Measurements from ENCODE around the gene CCT2.

The CCT2 gene

GRCh38 chr12:69546693-69547438 lies 38.4 kb upstream of the CCT2 start:
- Histone ChIP-seq H4K91ac (ENCODE audit: low read depth, low read length) (no peak overlapping the region), H4K8ac (ENCODE audit: low read depth, low read length) (no peak overlapping the region)
- WGBS (ENCODE audit: extremely low coverage, insufficient coverage, insufficient read length): no CpG with 5 or more reads among the region's 7 CpGs

GRCh38 chr12:69548687-69549086 lies 36.6 kb upstream of the CCT2 start:
- Histone ChIP-seq H3K4me3 (ENCODE audit: low read depth, low read length) (no peak overlapping the region), H2BK12ac (ENCODE audit: low read length) (no peak overlapping the region), H3K9me3 (ENCODE audit: insufficient read depth, low read depth, low read length) (no peaks in the 10 kb centered on the region), H3K79me1 (ENCODE audit: low read length) (no peaks in the 10 kb centered on the region), H3K4ac (ENCODE audit: low read depth, low read length) (no peak overlapping the region), H3K79me2 (ENCODE audit: control insufficient read depth, insufficient read depth, low read length, poor library complexity) (no peaks in the 10 kb centered on the region), H3K18ac (ENCODE audit: low read length) (no peak overlapping the region), H3K4me2 (ENCODE audit: low read length) (no peak overlapping the region), H2AK5ac (ENCODE audit: low read length) (no peak overlapping the region), H3K27ac (ENCODE audit: low read depth, low read length) (no peak overlapping the region), H4K12ac (ENCODE audit: low read depth, low read length) (no peak overlapping the region), H2AFZ (ENCODE audit: insufficient read depth, low read length, poor library complexity) (no peak overlapping the region), H3K14ac (ENCODE audit: low read length) (no peak overlapping the region), H2BK120ac (ENCODE audit: insufficient read depth, low read length, poor library complexity) (no peak overlapping the region), H4K91ac (ENCODE audit: low read depth, low read length) (no peak overlapping the region), H2BK5ac (ENCODE audit: low read depth, low read length, poor library complexity) (no peak overlapping the region), H3K23ac (ENCODE audit: low read length) (no peak overlapping the region), H3K4me1 (ENCODE audit: control insufficient read depth in 1 of 2, insufficient read depth in 2 of 2, low read length in 2 of 2) (peaks cover 2% of the 10 kb centered on the region in 2 experiments), H4K8ac (ENCODE audit: low read depth, low read length) (no peak overlapping the region), H3K27me3 (ENCODE audit: insufficient read depth, low read length) (no peaks in the 10 kb centered on the region), H3K36me3 (ENCODE audit: control insufficient read depth in 1 of 2, insufficient read depth in 2 of 2, low read length in 2 of 2) (peaks cover 0 to 3% of the 10 kb centered on the region in 2 experiments), H3K9ac (ENCODE audit: low read length) (no peak overlapping the region)
- DNase-seq: no peak

More at GRCh38 chr12:69546693-69547438, 38.4 kb upstream of the CCT2 start:
- H3K4me1 ChIP-seq (ENCODE audit: control insufficient read depth in 1 of 2, insufficient read depth in 2 of 2, low read length in 2 of 2): no peaks in the 10 kb centered on the region
- H2BK12ac ChIP-seq (ENCODE audit: low read length): no peak overlapping the region
- H4K12ac ChIP-seq (ENCODE audit: low read depth, low read length): no peak overlapping the region
- H3K14ac ChIP-seq (ENCODE audit: low read length): no peak overlapping the region
- no peak overlapping the region for H2BK5ac ChIP-seq (ENCODE audit: low read depth, low read length, poor library complexity)
- H3K4me3 ChIP-seq (ENCODE audit: low read depth, low read length): no peak overlapping the region
- H3K79me1 ChIP-seq (ENCODE audit: low read length): no peaks in the 10 kb centered on the region
- H3K4me2 ChIP-seq (ENCODE audit: low read length): no peak overlapping the region
- no peak overlapping the region for H3K23ac ChIP-seq (ENCODE audit: low read length)
- no peak overlapping the region for H3K27ac ChIP-seq (ENCODE audit: low read depth, low read length)
- no peak overlapping the region for H3K18ac ChIP-seq (ENCODE audit: low read length)
- no peak overlapping the region for H3K4ac ChIP-seq (ENCODE audit: low read depth, low read length)
- H3K9ac ChIP-seq (ENCODE audit: low read length): no peak overlapping the region
- H3K79me2 ChIP-seq (ENCODE audit: control insufficient read depth, insufficient read depth, low read length, poor library complexity): no peaks in the 10 kb centered on the region
- peaks cover 0 to 3% of the 10 kb centered on the region in 2 experiments for H3K36me3 ChIP-seq (ENCODE audit: control insufficient read depth in 1 of 2, insufficient read depth in 2 of 2, low read length in 2 of 2)
- H3K27me3 ChIP-seq (ENCODE audit: insufficient read depth, low read length): no peaks in the 10 kb centered on the region
- H2AFZ ChIP-seq (ENCODE audit: insufficient read depth, low read length, poor library complexity): no peak overlapping the region
- no peaks in the 10 kb centered on the region for H3K9me3 ChIP-seq (ENCODE audit: insufficient read depth, low read depth, low read length)
- H2BK120ac ChIP-seq (ENCODE audit: insufficient read depth, low read length, poor library complexity): no peak overlapping the region
- H2AK5ac ChIP-seq (ENCODE audit: low read length): no peak overlapping the region
- DNase-seq: no peak

- H3K9me3 ChIP-seq (ENCODE audit: insufficient read depth, low read depth, low read length): no peaks in the 10 kb centered on the region
Measured at GRCh38 chr12:69550569-69551350, 34.5 kb upstream of the CCT2 start.

GRCh38 chr12:69553628-69554248 lies 31.5 kb upstream of the CCT2 start:
- peaks cover 2 to 4% of the 10 kb centered on the region in 2 experiments for H3K4me1 ChIP-seq (ENCODE audit: control insufficient read depth in 1 of 2, insufficient read depth in 2 of 2, low read length in 2 of 2)
- H3K9ac ChIP-seq (ENCODE audit: low read length): no peak overlapping the region
- H3K27ac ChIP-seq (ENCODE audit: low read depth, low read length): peak overlapping the region; percentile 33
- H4K8ac ChIP-seq (ENCODE audit: low read depth, low read length): no peak overlapping the region
- H3K36me3 ChIP-seq (ENCODE audit: control insufficient read depth in 1 of 2, insufficient read depth in 2 of 2, low read length in 2 of 2): no peaks in the 10 kb centered on the region
- H3K4me2 ChIP-seq (ENCODE audit: low read length): no peak overlapping the region
- H3K18ac ChIP-seq (ENCODE audit: low read length): no peak overlapping the region
- H3K23ac ChIP-seq (ENCODE audit: low read length): no peak overlapping the region
- no peaks in the 10 kb centered on the region for H3K27me3 ChIP-seq (ENCODE audit: insufficient read depth, low read length)
- H2AK5ac ChIP-seq (ENCODE audit: low read length): no peak overlapping the region
- H3K9me3 ChIP-seq (ENCODE audit: insufficient read depth, low read depth, low read length): no peaks in the 10 kb centered on the region
- DNase-seq: peak; percentile 31 to 52
- H3K14ac ChIP-seq (ENCODE audit: low read length): no peak overlapping the region
- no peak overlapping the region for H2BK12ac ChIP-seq (ENCODE audit: low read length)
- peaks cover 2% of the 10 kb centered on the region for H3K79me1 ChIP-seq (ENCODE audit: low read length)
- H2AFZ ChIP-seq (ENCODE audit: insufficient read depth, low read length, poor library complexity): no peak overlapping the region
- no peak overlapping the region for H3K4ac ChIP-seq (ENCODE audit: low read depth, low read length)
- H3K4me3 ChIP-seq (ENCODE audit: low read depth, low read length): no peak overlapping the region
- H3K79me2 ChIP-seq (ENCODE audit: control insufficient read depth, insufficient read depth, low read length, poor library complexity): peaks cover 2% of the 10 kb centered on the region
- WGBS (ENCODE audit: extremely low coverage, insufficient coverage, insufficient read length): 100% methylated on average over 1 of the region's 2 CpGs
- no peak overlapping the region for H4K12ac ChIP-seq (ENCODE audit: low read depth, low read length)
- no peak overlapping the region for H2BK5ac ChIP-seq (ENCODE audit: low read depth, low read length, poor library complexity)
- H4K91ac ChIP-seq (ENCODE audit: low read depth, low read length): no peak overlapping the region
- H2BK120ac ChIP-seq (ENCODE audit: insufficient read depth, low read length, poor library complexity): no peak overlapping the region

More at GRCh38 chr12:69550569-69551350, 34.5 kb upstream of the CCT2 start:
- no peak overlapping the region for H4K91ac ChIP-seq (ENCODE audit: low read depth, low read length)
- no peak overlapping the region for H3K4ac ChIP-seq (ENCODE audit: low read depth, low read length)
- no CpG with 5 or more reads among the region's 8 CpGs for WGBS (ENCODE audit: extremely low coverage, insufficient coverage, insufficient read length)
- no peaks in the 10 kb centered on the region for H3K27me3 ChIP-seq (ENCODE audit: insufficient read depth, low read length)
- H3K4me3 ChIP-seq (ENCODE audit: low read depth, low read length): no peak overlapping the region
- H2BK120ac ChIP-seq (ENCODE audit: insufficient read depth, low read length, poor library complexity): no peak overlapping the region
- H3K23ac ChIP-seq (ENCODE audit: low read length): no peak overlapping the region
- peak; percentile 51 to 74 for DNase-seq
- peaks cover 2% of the 10 kb centered on the region for H3K79me2 ChIP-seq (ENCODE audit: control insufficient read depth, insufficient read depth, low read length, poor library complexity)
- H2BK5ac ChIP-seq (ENCODE audit: low read depth, low read length, poor library complexity): no peak overlapping the region
- H3K18ac ChIP-seq (ENCODE audit: low read length): no peak overlapping the region
- no peak overlapping the region for H3K4me2 ChIP-seq (ENCODE audit: low read length)
- no peak overlapping the region for H4K12ac ChIP-seq (ENCODE audit: low read depth, low read length)
- no peak overlapping the region for H4K8ac ChIP-seq (ENCODE audit: low read depth, low read length)
- H2AFZ ChIP-seq (ENCODE audit: insufficient read depth, low read length, poor library complexity): no peak overlapping the region
- no peak overlapping the region for H2AK5ac ChIP-seq (ENCODE audit: low read length)
- H3K36me3 ChIP-seq (ENCODE audit: control insufficient read depth in 1 of 2, insufficient read depth in 2 of 2, low read length in 2 of 2): no peaks in the 10 kb centered on the region
- peaks cover 2% of the 10 kb centered on the region for H3K79me1 ChIP-seq (ENCODE audit: low read length)
- H3K14ac ChIP-seq (ENCODE audit: low read length): no peak overlapping the region
- no peak overlapping the region for H2BK12ac ChIP-seq (ENCODE audit: low read length)
- no peak overlapping the region for H3K27ac ChIP-seq (ENCODE audit: low read depth, low read length)
- H3K4me1 ChIP-seq (ENCODE audit: control insufficient read depth in 1 of 2, insufficient read depth in 2 of 2, low read length in 2 of 2): peaks cover 2 to 4% of the 10 kb centered on the region in 2 experiments
- no peak overlapping the region for H3K9ac ChIP-seq (ENCODE audit: low read length)

All from trophoblast cell (in vitro differentiated cells and primary cell).